ENCODE data around the gene IWS1.
"Not testable (repeated sequence)": the region's sequence is repeated elsewhere in the genome, so short reads cannot be mapped to it uniquely, and the experiment has no call there.

The IWS1 gene

GRCh38 chr2:127526132-127527000, at the start of gene IWS1:
Gene IWS1 (minus strand): TSS chr2:127526489. CDS start chr2:127526208, 281 bp downstream.
- DNase-seq = peak; percentile 94

GRCh38 chr2:127575941-127576432, 49.7 kb upstream of the IWS1 start:
- DNase-seq = no peak

- no peak for DNase-seq
Observed at GRCh38 chr2:127575185-127575765, 49.0 kb upstream of the IWS1 start.

- no peak for DNase-seq
Observed at GRCh38 chr2:127574656-127575055, 48.4 kb upstream of the IWS1 start.

GRCh38 chr2:127573771-127574170, 47.5 kb upstream of the IWS1 start:
- no peak for DNase-seq

GRCh38 chr2:127573298-127573697, 47.0 kb upstream of the IWS1 start:
- no peak for DNase-seq

GRCh38 chr2:127572841-127573240, 46.6 kb upstream of the IWS1 start:
- DNase-seq = no peak

- DNase-seq = not testable (repeated sequence)
Observed at GRCh38 chr2:127572352-127572751, 46.1 kb upstream of the IWS1 start.

GRCh38 chr2:127570282-127571250, 44.3 kb upstream of the IWS1 start:
- DNase-seq = no peak

GRCh38 chr2:127569666-127570065, 43.4 kb upstream of the IWS1 start:
- DNase-seq = no peak

GRCh38 chr2:127568128-127568527, 41.8 kb upstream of the IWS1 start:
- DNase-seq = no peak

GRCh38 chr2:127567351-127567854, 41.1 kb upstream of the IWS1 start:
- no peak for DNase-seq

GRCh38 chr2:127566576-127566975, 40.3 kb upstream of the IWS1 start:
- DNase-seq = no peak

GRCh38 chr2:127566139-127566417, 39.8 kb upstream of the IWS1 start:
- no peak for DNase-seq

- DNase-seq = no peak
Observed at GRCh38 chr2:127565261-127566138, 39.2 kb upstream of the IWS1 start.

GRCh38 chr2:127564429-127565260, 38.4 kb upstream of the IWS1 start:
- no peak for DNase-seq

GRCh38 chr2:127563458-127564428, 37.5 kb upstream of the IWS1 start:
- DNase-seq = no peak

- DNase-seq = no peak
Observed at GRCh38 chr2:127562936-127563335, 36.6 kb upstream of the IWS1 start.

GRCh38 chr2:127561371-127561770, 35.1 kb upstream of the IWS1 start:
- DNase-seq = no peak

GRCh38 chr2:127560931-127561280, 34.6 kb upstream of the IWS1 start:
- no peak for DNase-seq
